GM23338 (cell line): ENCODE measurements around the gene MECP2.

ENCODE experiments used
- ZNF114 ChIP-seq: fragments of 250-450 bp; sonication (Bioruptor Pico); IDR thresholded peaks from 2 replicates; pipeline ENCODE4 v1.5.0; 2020; ENCODE audit warnings: mild to moderate bottlenecking, moderate library complexity
- TF ChIP-seq, protein P1 (sequence below), 2 experiments: fragments of 200-600 bp in 1 of 2; sonication (generic) in 1 of 2; conservative IDR thresholded peaks; 2 replicates each; pipeline versions ENCODE4 v1.5.1 to v1.6.1; 2016 to 2017; ENCODE audit warnings: antibody characterized with exemption in 2 of 2, low read depth in 2 of 2, mild to moderate bottlenecking in 2 of 2, moderate library complexity in 1 of 2

DNA sequence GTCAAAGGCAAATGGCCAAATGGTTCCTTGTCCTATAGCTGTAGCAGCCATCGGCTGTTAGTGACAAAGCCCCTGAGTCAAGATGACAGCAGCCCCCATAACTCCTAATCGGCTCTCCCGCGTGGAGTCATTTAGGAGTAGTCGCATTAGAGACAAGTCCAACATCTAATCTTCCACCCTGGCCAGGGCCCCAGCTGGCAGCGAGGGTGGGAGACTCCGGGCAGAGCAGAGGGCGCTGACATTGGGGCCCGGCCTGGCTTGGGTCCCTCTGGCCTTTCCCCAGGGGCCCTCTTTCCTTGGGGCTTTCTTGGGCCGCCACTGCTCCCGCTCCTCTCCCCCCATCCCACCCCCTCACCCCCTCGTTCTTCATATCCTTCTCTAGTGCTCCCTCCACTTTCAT, 42.7 kb upstream of the MECP2 start:
- TF ChIP-seq, protein P1, sequence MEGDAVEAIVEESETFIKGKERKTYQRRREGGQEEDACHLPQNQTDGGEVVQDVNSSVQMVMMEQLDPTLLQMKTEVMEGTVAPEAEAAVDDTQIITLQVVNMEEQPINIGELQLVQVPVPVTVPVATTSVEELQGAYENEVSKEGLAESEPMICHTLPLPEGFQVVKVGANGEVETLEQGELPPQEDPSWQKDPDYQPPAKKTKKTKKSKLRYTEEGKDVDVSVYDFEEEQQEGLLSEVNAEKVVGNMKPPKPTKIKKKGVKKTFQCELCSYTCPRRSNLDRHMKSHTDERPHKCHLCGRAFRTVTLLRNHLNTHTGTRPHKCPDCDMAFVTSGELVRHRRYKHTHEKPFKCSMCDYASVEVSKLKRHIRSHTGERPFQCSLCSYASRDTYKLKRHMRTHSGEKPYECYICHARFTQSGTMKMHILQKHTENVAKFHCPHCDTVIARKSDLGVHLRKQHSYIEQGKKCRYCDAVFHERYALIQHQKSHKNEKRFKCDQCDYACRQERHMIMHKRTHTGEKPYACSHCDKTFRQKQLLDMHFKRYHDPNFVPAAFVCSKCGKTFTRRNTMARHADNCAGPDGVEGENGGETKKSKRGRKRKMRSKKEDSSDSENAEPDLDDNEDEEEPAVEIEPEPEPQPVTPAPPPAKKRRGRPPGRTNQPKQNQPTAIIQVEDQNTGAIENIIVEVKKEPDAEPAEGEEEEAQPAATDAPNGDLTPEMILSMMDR (conservative IDR thresholded peaks at IDR 0.05; ENCODE audit: low read depth in 2 of 2) = no peak
- no peak for TF ChIP-seq ZNF114
